ENCODE results near the gene MVB12A. TPM values are rescaled to one million over a fixed set of nuclear protein-coding genes. Genes with fewer than 3 reads are reported as not detected.
A peak's percentile ranks its signal among the peaks of the same experiment; 100 is the strongest.

MVB12A gene
- total RNA-seq, 1 donor from 2014 or later, result 39.4 TPM

GRCh38 chr19:17470068-17470841, 50.4 kb downstream of the MVB12A start, which contains the start of gene SLC27A1:
SLC27A1 (plus strand) TSS chr19:17470524; CDS start chr19:17470541, 17 bp downstream.
- DNase-seq (ENCODE audit: low spot score), result peak; percentile 99
- peaks cover 30% of the 10 kb centered on the region for H3K4me1 Mint-ChIP-seq (ENCODE audit: low read depth)
- peak within 1 kb of the TSS; percentile 84 for H3K27ac Mint-ChIP-seq (ENCODE audit: unreplicated experiment)
- no peaks in the 10 kb centered on the region for H3K36me3 Mint-ChIP-seq (ENCODE audit: low read depth)
- peak; percentile 27 for TF ChIP-seq CTCF (IDR thresholded peaks at IDR 0.05)
- H3K4me3 Mint-ChIP-seq (ENCODE audit: unreplicated experiment), result peak within 1 kb of the TSS; percentile 82
- no peaks in the 10 kb centered on the region for H3K27me3 Mint-ChIP-seq (ENCODE audit: low read depth)
- no peaks in the 10 kb centered on the region for H3K9me3 Mint-ChIP-seq (ENCODE audit: low read depth)

GRCh38 chr19:17471410-17472125, 51.7 kb downstream of the MVB12A start:
- no peak for DNase-seq (ENCODE audit: low spot score)
- H3K27ac Mint-ChIP-seq (ENCODE audit: unreplicated experiment), result peak overlapping the region; percentile 0
- no peak for TF ChIP-seq CTCF (IDR thresholded peaks at IDR 0.05)
- peak overlapping the region; percentile 82 for H3K4me3 Mint-ChIP-seq (ENCODE audit: unreplicated experiment)
- no peaks in the 10 kb centered on the region for H3K36me3 Mint-ChIP-seq (ENCODE audit: low read depth)
- H3K4me1 Mint-ChIP-seq (ENCODE audit: low read depth), result peaks cover 37% of the 10 kb centered on the region
- H3K9me3 Mint-ChIP-seq (ENCODE audit: low read depth), result no peaks in the 10 kb centered on the region
- H3K27me3 Mint-ChIP-seq (ENCODE audit: low read depth), result no peaks in the 10 kb centered on the region

DNA sequence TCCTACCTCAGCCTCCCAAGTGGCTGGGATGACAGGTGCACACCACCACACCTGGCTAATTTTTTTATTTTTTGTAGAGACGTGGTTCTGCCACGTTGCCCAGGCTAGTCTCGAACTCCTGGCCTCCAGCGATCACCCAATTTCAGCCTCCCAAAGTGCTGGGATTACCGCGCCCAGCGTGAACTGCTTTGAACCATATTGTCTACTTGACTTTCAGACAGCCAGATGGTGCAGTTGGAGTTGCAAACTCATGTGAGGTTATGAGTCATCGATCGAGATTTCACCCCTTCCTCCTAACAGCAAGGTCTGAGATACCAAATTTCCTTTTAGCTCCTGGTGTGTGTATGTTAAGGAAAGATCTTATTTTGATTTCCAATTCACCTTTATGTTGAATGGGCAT, 53.2 kb downstream of the MVB12A start:
- no peaks in the 10 kb centered on the region for H3K9me3 Mint-ChIP-seq (ENCODE audit: low read depth)
- H3K27ac Mint-ChIP-seq (ENCODE audit: unreplicated experiment), result no peak overlapping the region
- peak; percentile 14 for TF ChIP-seq CTCF (IDR thresholded peaks at IDR 0.05)
- peak overlapping the region; percentile 3 for H3K4me3 Mint-ChIP-seq (ENCODE audit: unreplicated experiment)
- H3K36me3 Mint-ChIP-seq (ENCODE audit: low read depth), result no peaks in the 10 kb centered on the region
- no peak for DNase-seq (ENCODE audit: low spot score)
- no peaks in the 10 kb centered on the region for H3K27me3 Mint-ChIP-seq (ENCODE audit: low read depth)
- H3K4me1 Mint-ChIP-seq (ENCODE audit: low read depth), result peaks cover 40% of the 10 kb centered on the region

Other genes starting within 250 kb of the MVB12A start
- gene USE1, start 204.7 kb upstream of the MVB12A start, total RNA-seq, result 27.3 to 31.7 TPM (median 29.9 TPM) in 3 replicates
- 21.1 to 23.8 TPM (median 22.3 TPM) in 3 replicates for gene OCEL1, start 193.8 kb upstream of the MVB12A start, total RNA-seq
- gene NR2F6, start 174.1 kb upstream of the MVB12A start, total RNA-seq, result 31.9 to 45.0 TPM (median 43.7 TPM) in 3 replicates
- not detected in 3 replicates for gene USHBP1, start 155.3 kb upstream of the MVB12A start, total RNA-seq
- 83.3 to 100 TPM (median 91.2 TPM) in 3 replicates for gene BABAM1, start 152.6 kb upstream of the MVB12A start, total RNA-seq
- gene ANKLE1, start 138.1 kb upstream of the MVB12A start, total RNA-seq, result 0.38 to 0.57 TPM (median 0.53 TPM) in 3 replicates
- gene ABHD8, start 116.6 kb upstream of the MVB12A start, total RNA-seq, result 3.5 to 6.6 TPM (median 5.9 TPM) in 3 replicates
- gene MRPL34, start 114.2 kb upstream of the MVB12A start, total RNA-seq, result 56.6 to 68.7 TPM (median 61.7 TPM) in 3 replicates
- 53.0 to 66.6 TPM (median 63.9 TPM) in 3 replicates for gene DDA1, start 110.5 kb upstream of the MVB12A start, total RNA-seq
- 16.7 to 18.9 TPM (median 16.8 TPM) in 3 replicates for gene ANO8, start 85.2 kb upstream of the MVB12A start, total RNA-seq
- gene GTPBP3, start 82.5 kb upstream of the MVB12A start, total RNA-seq, result 16.7 to 20.9 TPM (median 20.6 TPM) in 3 replicates
- gene PLVAP, start 42.7 kb upstream of the MVB12A start, total RNA-seq, result 0.22 to 0.44 TPM in 2 of 3 replicates, not detected in the other
- not detected in 3 replicates for gene CCDC194, start 25.9 kb upstream of the MVB12A start, total RNA-seq
- not detected in 3 replicates for gene BST2, start 14.4 kb upstream of the MVB12A start, total RNA-seq
- gene TMEM221, start 28.6 kb downstream of the MVB12A start, total RNA-seq, result 0.27 to 0.57 TPM (median 0.28 TPM) in 3 replicates
- gene NXNL1, start 40.9 kb downstream of the MVB12A start, total RNA-seq, result not detected in 3 replicates
- 6.8 to 7.9 TPM (median 7.7 TPM) in 3 replicates for gene SLC27A1, start 50.5 kb downstream of the MVB12A start, total RNA-seq
- gene PGLS, start 91.6 kb downstream of the MVB12A start, total RNA-seq, result 73.7 to 112 TPM (median 108 TPM) in 3 replicates
- gene COLGALT1, start 135.6 kb downstream of the MVB12A start, total RNA-seq, result 113 to 146 TPM (median 140 TPM) in 3 replicates

All from chondrocyte (in vitro differentiated cells).